PC-3 (cell line): Measurements from ENCODE around the gene SPATS2. TPM values are rescaled to one million over a fixed set of nuclear protein-coding genes. Genes with fewer than 3 reads are reported as not detected.
A peak's percentile ranks its signal among the peaks of the same experiment; 100 is the strongest.

Experiments
- ATAC-seq: fragments of 200-7000 bp; cut with Tn5 transposase; 2 replicates; pipeline ENCODE4 v1.9.1; 2020; ENCODE audit warnings: mild to moderate bottlenecking, moderate library complexity
- BruUV-seq: library from RNA; stranded (reverse); fragments of 400-500 nt; replicated peaks from 2 replicates; lab custom pipeline; 2021; lab: Mats Ljungman, UMichigan
- CTCF ChIA-PET: fragments of 300-600 bp; sonication (Branson Sonifier 250); formaldehyde crosslinking; loops from one replicate; lab custom pipeline; 2022; ENCODE audit warnings: antibody characterized with exemption; lab: Charles Lee
- POLR2A ChIA-PET: fragments of 300-600 bp; sonication (Branson Sonifier 250); formaldehyde crosslinking; loops from one replicate; lab custom pipeline; 2022; ENCODE audit warnings: antibody characterized with exemption; ENCODE audit not compliant: unreplicated experiment; lab: Charles Lee
- DNase-seq: peaks from one replicate; pipeline ENCODE4 v3.0.0-alpha.2; 2015
- H2AFZ ChIP-seq: fragments of 300-600 bp; sonication (generic); 2 replicates; pipeline ENCODE4 v1.6.0; 2016; ENCODE audit warnings: antibody characterized with exemption, low read length
- H3F3A ChIP-seq: fragments of 300-600 bp; sonication (generic); one replicate; pipeline ENCODE4 v1.6.0; 2017; ENCODE audit warnings: antibody characterized with exemption, low read length, control low read depth, mild to moderate bottlenecking; ENCODE audit not compliant: unreplicated experiment
- H3K27ac ChIP-seq: fragments of 300-600 bp; sonication (generic); 2 replicates; pipeline ENCODE4 v1.5.1; 2016; ENCODE audit warnings: mild to moderate bottlenecking, low read length
- H3K27me3 ChIP-seq: fragments of 300-600 bp; sonication (generic); 2 replicates; pipeline ENCODE4 v1.6.1; 2016; ENCODE audit warnings: low read length, mixed read lengths
- H3K36me3 ChIP-seq: fragments of 300-600 bp; sonication (generic); 2 replicates; pipeline ENCODE4 v1.6.1; 2016; ENCODE audit warnings: low read depth, mixed run types, low read length, mixed read lengths
- H3K4me1 ChIP-seq: fragments of 300-600 bp; sonication (generic); 2 replicates; pipeline ENCODE4 v1.5.1; 2016; ENCODE audit warnings: low read length; ENCODE audit not compliant: insufficient read depth
- H3K4me2 ChIP-seq: fragments of 300-600 bp; sonication (generic); 2 replicates; pipeline ENCODE4 v1.6.0; 2016; ENCODE audit warnings: low read length
- H3K4me3 ChIP-seq: fragments of 300-600 bp; sonication (generic); 2 replicates; pipeline ENCODE4 v1.5.1; 2016; ENCODE audit warnings: mild to moderate bottlenecking, low read length, mixed read lengths
- H3K79me2 ChIP-seq: fragments of 300-600 bp; sonication (generic); 2 replicates; pipeline ENCODE4 v1.6.1; 2017; ENCODE audit warnings: low read length, mixed read lengths
- H3K9ac ChIP-seq: fragments of 300-600 bp; sonication (generic); 2 replicates; pipeline ENCODE4 v1.6.0; 2016; ENCODE audit warnings: mild to moderate bottlenecking, low read length
- H3K9me2 ChIP-seq: fragments of 300-600 bp; sonication (generic); replicated peaks from 2 replicates; pipeline ENCODE4 v1.6.1; 2016; ENCODE audit warnings: mixed run types, low read length, mixed read lengths
- H3K9me3 ChIP-seq: fragments of 300-600 bp; sonication (generic); 2 replicates; pipeline ENCODE4 v1.6.1; 2016; ENCODE audit warnings: low read length, mixed read lengths
- H4K20me1 ChIP-seq: fragments of 300-600 bp; sonication (generic); 2 replicates; pipeline ENCODE4 v1.6.1; 2016; ENCODE audit warnings: low read length, mixed read lengths
- CTCF ChIP-seq: fragments of 300-600 bp; sonication (generic); conservative IDR thresholded peaks from 2 replicates; pipeline ENCODE4 v1.5.1; 2017; ENCODE audit warnings: antibody characterized with exemption, low read depth, mild to moderate bottlenecking, low read length
- EZH2 ChIP-seq: fragments of 300-600 bp; sonication (generic); IDR thresholded peaks from one replicate; pipeline ENCODE4 v1.6.1; 2017; ENCODE audit warnings: antibody characterized with exemption, mild to moderate bottlenecking, low read length; ENCODE audit not compliant: unreplicated experiment
- EZH2phosphoT487 ChIP-seq: fragments of 300-600 bp; sonication (generic); IDR thresholded peaks from 2 replicates; pipeline ENCODE4 v1.6.1; 2018; ENCODE audit warnings: mild to moderate bottlenecking, antibody characterized with exemption, low read length, borderline replicate concordance
- intact Hi-C: fragments of 100-400 bp; cut with micrococcal nuclease; formaldehyde crosslinking; loops from 2 replicates; pipeline ENCODE4 v1.9.0; 2023
- total RNA-seq: library from RNA; depleted of rRNA; stranded (reverse); fragments of >200 nt; gene quantifications from 2 replicates; pipeline ENCODE4 v1.2.3, GENCODE V29; 2014

The SPATS2 gene
- total RNA-seq, 1 experiment from 2014 or later, result 27.0 TPM

GRCh38 chr12:49417558-49417957, 50.3 kb downstream of the SPATS2 start:
- H3K9me3 ChIP-seq, result no peaks in the 10 kb centered on the region
- DNase-seq (no peak), ATAC-seq (no peak)
- H3K36me3 ChIP-seq, result no peaks in the 10 kb centered on the region
- H4K20me1 ChIP-seq, result no peaks in the 10 kb centered on the region
- H3K27me3 ChIP-seq, result no peaks in the 10 kb centered on the region
- no peaks in the 10 kb centered on the region for H3F3A ChIP-seq
- H3K4me3 ChIP-seq, result no peak overlapping the region
- ChIA-PET POLR2A (interaction anchor here (0.6 kb wide), 1 partner anchor 65 kb away, joined by 5 read pairs; no protein-coding TSS in a partner anchor), CTCF (interaction anchor here (0.6 kb wide), 1 partner anchor 70 kb away, joined by 6 read pairs; no protein-coding TSS in a partner anchor)
- no peak overlapping the region for H2AFZ ChIP-seq
- intact Hi-C loops, result no loop called here
- no peaks in the 10 kb centered on the region for H3K4me1 ChIP-seq
- no peaks in the 10 kb centered on the region for H3K9me2 ChIP-seq
- no peak for TF ChIP-seq EZH2
- TF ChIP-seq CTCF, result no peak
- TF ChIP-seq EZH2phosphoT487, result no peak
- no peak overlapping the region for H3K4me2 ChIP-seq
- peaks cover 8% of the 10 kb centered on the region; the same call in 1 of the 2 replicates for H3K79me2 ChIP-seq
- no peak overlapping the region for H3K27ac ChIP-seq
- no peak overlapping the region for H3K9ac ChIP-seq
- no TSS peak for BruUV-seq

GRCh38 chr12:49420556-49420955, 53.3 kb downstream of the SPATS2 start:
- H3K9me2 ChIP-seq, result no peaks in the 10 kb centered on the region
- H3K27ac ChIP-seq, result no peak overlapping the region
- ATAC-seq (no peak), DNase-seq (no peak)
- no peaks in the 10 kb centered on the region for H3K9me3 ChIP-seq
- H3K9ac ChIP-seq, result no peak overlapping the region
- H3K4me2 ChIP-seq, result no peak overlapping the region
- H3K79me2 ChIP-seq, result peaks cover 9% of the 10 kb centered on the region; the same call in 1 of the 2 replicates
- ChIA-PET POLR2A (no interaction called here), CTCF (no interaction called here)
- no TSS peak for BruUV-seq
- H2AFZ ChIP-seq, result no peak overlapping the region
- no peaks in the 10 kb centered on the region for H3K4me1 ChIP-seq
- no peak for TF ChIP-seq EZH2
- no peak overlapping the region for H3K4me3 ChIP-seq
- H4K20me1 ChIP-seq, result no peaks in the 10 kb centered on the region
- intact Hi-C loops, result no loop called here
- no peaks in the 10 kb centered on the region for H3K27me3 ChIP-seq
- no peaks in the 10 kb centered on the region for H3F3A ChIP-seq
- H3K36me3 ChIP-seq, result no peaks in the 10 kb centered on the region

- Histone ChIP-seq H3K9ac (no peak overlapping the region), H3K79me2 (peaks cover 9% of the 10 kb centered on the region; the same call in 1 of the 2 replicates), H2AFZ (no peak overlapping the region), H3F3A (no peaks in the 10 kb centered on the region), H3K9me3 (no peaks in the 10 kb centered on the region), H3K36me3 (no peaks in the 10 kb centered on the region; the same call in 1 of the 2 replicates), H4K20me1 (no peaks in the 10 kb centered on the region), H3K27me3 (no peaks in the 10 kb centered on the region), H3K4me1 (no peaks in the 10 kb centered on the region), H3K4me2 (no peak overlapping the region), H3K9me2 (no peaks in the 10 kb centered on the region), H3K4me3 (no peak overlapping the region), H3K27ac (no peak overlapping the region)
- ChIA-PET POLR2A (interaction anchor here (0.6 kb wide), 1 partner anchor 663 kb away, joined by 3 read pairs; the partner anchor contains the start of gene SMARCD1), CTCF (no interaction called here)
- intact Hi-C loops, result no loop called here
- TF ChIP-seq EZH2phosphoT487 (no peak), EZH2 (no peak), CTCF (no peak)
- ATAC-seq (peak; percentile 20; the same call in 1 of the 2 replicates), DNase-seq (no peak)
- BruUV-seq, result no TSS peak
Measured at GRCh38 chr12:49422114-49422513, 54.9 kb downstream of the SPATS2 start.
